Fibroblast of lung (primary cell): ENCODE measurements around the gene RNMT. TPM values are rescaled to one million over a fixed set of nuclear protein-coding genes. Genes with fewer than 3 reads are reported as not detected.
"Not testable (repeated sequence)": the region's sequence is repeated elsewhere in the genome, so short reads cannot be mapped to it uniquely, and the experiment has no call there.

Source experiments
- DNase-seq, 2 donors: peaks; one replicate each; pipeline versions ENCODE4 v3.0.0 to v3.0.0-alpha.2; 2010; ENCODE audit warnings: low read depth in 2 of 2
- H2AFZ ChIP-seq: 2 replicates; pipeline ENCODE4 v1.5.1; 2012; ENCODE audit warnings: low read length, control low read depth, inconsistent platforms
- H3K27ac ChIP-seq: 2 replicates; pipeline ENCODE4 v1.5.1; 2011; ENCODE audit warnings: low read length, control low read depth; ENCODE audit not compliant: insufficient read depth
- H3K27me3 ChIP-seq: 2 replicates; pipeline ENCODE4 v1.5.1; 2011; ENCODE audit warnings: mild to moderate bottlenecking, low read length; ENCODE audit not compliant: control insufficient read depth, insufficient read depth
- H3K36me3 ChIP-seq: 2 replicates; pipeline ENCODE4 v1.5.1; 2011; ENCODE audit warnings: low read length; ENCODE audit not compliant: control insufficient read depth, insufficient read depth
- H3K4me1 ChIP-seq: 2 replicates; pipeline ENCODE4 v1.5.1; 2011; ENCODE audit warnings: low read length; ENCODE audit not compliant: control insufficient read depth, insufficient read depth; ENCODE audit errors: extremely low read depth
- H3K4me2 ChIP-seq: 2 replicates; pipeline ENCODE4 v1.5.1; 2011; ENCODE audit warnings: low read length, control low read depth; ENCODE audit not compliant: insufficient read depth; ENCODE audit errors: extremely low read depth
- H3K4me3 ChIP-seq, 4 experiments: fragments of 200-600 bp in 1 of 4; sonication (generic) in 1 of 4; replicated peaks in 1 of 4; 2 replicates each; pipeline ENCODE4 v1.5.1; 2011 to 2016; ENCODE audit warnings: low read length in 4 of 4, low read depth in 3 of 4, mild to moderate bottlenecking in 3 of 4, control low read depth in 2 of 4, inconsistent platforms in 1 of 4, mixed read lengths in 1 of 4; ENCODE audit not compliant: insufficient read depth in 1 of 4; ENCODE audit errors: control extremely low read depth in 1 of 4
- H3K79me2 ChIP-seq: 2 replicates; pipeline ENCODE4 v1.5.1; 2012; ENCODE audit warnings: mild to moderate bottlenecking, low read length, inconsistent platforms; ENCODE audit not compliant: control insufficient read depth, insufficient read depth
- H3K9ac ChIP-seq: 2 replicates; pipeline ENCODE4 v1.5.1; 2011; ENCODE audit warnings: mild to moderate bottlenecking, low read length, control low read depth; ENCODE audit not compliant: insufficient read depth
- H3K9me3 ChIP-seq: 2 replicates; pipeline ENCODE4 v1.5.1; 2012; ENCODE audit warnings: low read depth, low read length; ENCODE audit not compliant: control insufficient read depth, insufficient read depth
- H4K20me1 ChIP-seq: 2 replicates; pipeline ENCODE4 v1.5.1; 2011; ENCODE audit warnings: low read length; ENCODE audit not compliant: control insufficient read depth, insufficient read depth; ENCODE audit errors: extremely low read depth
- EZH2 ChIP-seq: IDR thresholded peaks from 2 replicates; pipeline ENCODE4 v1.5.1; 2012; ENCODE audit warnings: low read length, control low read depth, mild to moderate bottlenecking; ENCODE audit errors: missing control alignments
- polyA plus RNA-seq, 2 donors: library from polyadenylated mRNA; depleted of rRNA in 1 of 2; stranded (reverse) in 1 of 2; unstranded in 1 of 2; fragments of >200 nt; gene quantifications; 2 replicates each; pipeline ENCODE4 v1.2.1, GENCODE V29; 2011 to 2012; ENCODE audit warnings: missing spikeins in 1 of 2
- total RNA-seq: library from RNA; depleted of rRNA; stranded (reverse); fragments of >200 nt; gene quantifications from 2 replicates; pipeline ENCODE4 v1.2.1, GENCODE V29; 2014
- TF ChIP-seq, protein P1 (sequence below), 2 donors: IDR thresholded peaks in 1 of 2; conservative IDR thresholded peaks in 1 of 2; 1 replicate in 1 of 2; 2 replicates in 1 of 2; pipeline ENCODE4 v1.5.1; 2011 to 2012; ENCODE audit warnings: low read length in 2 of 2, control low read depth in 1 of 2, inconsistent platforms in 1 of 2, low read depth in 1 of 2, mild to moderate bottlenecking in 1 of 2

RNMT gene
- total and polyA plus RNA-seq, 2 donors (not counting 1 experiment from before 2014, with no cell fraction given), result 17.2 to 18.2 TPM

DNA sequence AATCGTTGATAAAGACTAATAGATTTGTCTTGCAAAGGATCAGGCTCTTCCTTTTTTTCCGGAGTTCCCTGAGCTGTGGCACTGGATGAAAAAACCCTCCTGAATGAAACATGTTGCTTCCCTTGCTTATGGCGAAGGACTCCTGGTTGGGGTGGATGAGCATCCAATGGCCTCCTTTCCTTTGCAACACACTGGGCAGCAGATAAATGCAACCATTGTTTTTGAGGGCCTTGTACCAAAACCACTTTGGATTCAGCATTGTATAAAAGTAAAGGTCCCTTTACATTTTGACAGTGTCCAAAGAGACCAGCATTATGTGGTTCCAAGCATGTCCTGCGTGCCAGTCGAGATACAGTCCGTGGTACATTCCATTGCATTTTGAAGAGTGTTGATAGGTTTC, 44.8 kb upstream of the RNMT start:
- H3K27ac ChIP-seq, result no peak overlapping the region
- DNase-seq, result no peak
- no peaks in the 10 kb centered on the region for H3K27me3 ChIP-seq
- no peaks in the 10 kb centered on the region for H3K36me3 ChIP-seq
- H3K4me1 ChIP-seq, result no peaks in the 10 kb centered on the region
- H2AFZ ChIP-seq, result no peak overlapping the region
- no peak overlapping the region for H3K9ac ChIP-seq
- H3K79me2 ChIP-seq, result peaks cover 3% of the 10 kb centered on the region
- no peaks in the 10 kb centered on the region for H3K9me3 ChIP-seq
- H3K4me2 ChIP-seq, result no peak overlapping the region
- no peak overlapping the region for H3K4me3 ChIP-seq
- TF ChIP-seq, protein P1, sequence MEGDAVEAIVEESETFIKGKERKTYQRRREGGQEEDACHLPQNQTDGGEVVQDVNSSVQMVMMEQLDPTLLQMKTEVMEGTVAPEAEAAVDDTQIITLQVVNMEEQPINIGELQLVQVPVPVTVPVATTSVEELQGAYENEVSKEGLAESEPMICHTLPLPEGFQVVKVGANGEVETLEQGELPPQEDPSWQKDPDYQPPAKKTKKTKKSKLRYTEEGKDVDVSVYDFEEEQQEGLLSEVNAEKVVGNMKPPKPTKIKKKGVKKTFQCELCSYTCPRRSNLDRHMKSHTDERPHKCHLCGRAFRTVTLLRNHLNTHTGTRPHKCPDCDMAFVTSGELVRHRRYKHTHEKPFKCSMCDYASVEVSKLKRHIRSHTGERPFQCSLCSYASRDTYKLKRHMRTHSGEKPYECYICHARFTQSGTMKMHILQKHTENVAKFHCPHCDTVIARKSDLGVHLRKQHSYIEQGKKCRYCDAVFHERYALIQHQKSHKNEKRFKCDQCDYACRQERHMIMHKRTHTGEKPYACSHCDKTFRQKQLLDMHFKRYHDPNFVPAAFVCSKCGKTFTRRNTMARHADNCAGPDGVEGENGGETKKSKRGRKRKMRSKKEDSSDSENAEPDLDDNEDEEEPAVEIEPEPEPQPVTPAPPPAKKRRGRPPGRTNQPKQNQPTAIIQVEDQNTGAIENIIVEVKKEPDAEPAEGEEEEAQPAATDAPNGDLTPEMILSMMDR (conservative IDR thresholded peaks at IDR 0.05 in 1 of 2, IDR thresholded peaks at IDR 0.05 in 1 of 2; ENCODE audit: low read depth in 1 of 2, low read length in 2 of 2), result no peak
- no peak for TF ChIP-seq EZH2
- H4K20me1 ChIP-seq, result no peaks in the 10 kb centered on the region

DNA sequence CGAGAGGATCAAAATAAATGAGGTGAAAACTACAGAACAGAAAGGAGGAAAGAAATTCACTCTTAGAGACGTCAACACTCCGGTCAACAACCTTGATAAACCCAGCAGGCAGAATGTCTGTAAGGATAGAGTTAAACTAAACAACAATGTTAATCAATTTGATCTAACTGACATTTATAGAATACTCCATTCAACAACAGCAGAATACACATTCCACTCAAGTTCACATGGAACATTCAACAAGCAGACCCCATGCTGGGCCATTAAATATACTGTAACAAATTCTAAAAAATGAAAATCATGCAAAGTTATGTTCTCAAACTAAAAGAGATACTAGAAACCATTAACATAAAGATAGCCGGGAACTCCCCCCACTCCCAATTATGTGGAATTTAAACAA, 41.9 kb upstream of the RNMT start:
- no peak for TF ChIP-seq EZH2
- TF ChIP-seq, protein P1 (conservative IDR thresholded peaks at IDR 0.05 in 1 of 2, IDR thresholded peaks at IDR 0.05 in 1 of 2; ENCODE audit: low read depth in 1 of 2, low read length in 2 of 2), result no peak

DNA sequence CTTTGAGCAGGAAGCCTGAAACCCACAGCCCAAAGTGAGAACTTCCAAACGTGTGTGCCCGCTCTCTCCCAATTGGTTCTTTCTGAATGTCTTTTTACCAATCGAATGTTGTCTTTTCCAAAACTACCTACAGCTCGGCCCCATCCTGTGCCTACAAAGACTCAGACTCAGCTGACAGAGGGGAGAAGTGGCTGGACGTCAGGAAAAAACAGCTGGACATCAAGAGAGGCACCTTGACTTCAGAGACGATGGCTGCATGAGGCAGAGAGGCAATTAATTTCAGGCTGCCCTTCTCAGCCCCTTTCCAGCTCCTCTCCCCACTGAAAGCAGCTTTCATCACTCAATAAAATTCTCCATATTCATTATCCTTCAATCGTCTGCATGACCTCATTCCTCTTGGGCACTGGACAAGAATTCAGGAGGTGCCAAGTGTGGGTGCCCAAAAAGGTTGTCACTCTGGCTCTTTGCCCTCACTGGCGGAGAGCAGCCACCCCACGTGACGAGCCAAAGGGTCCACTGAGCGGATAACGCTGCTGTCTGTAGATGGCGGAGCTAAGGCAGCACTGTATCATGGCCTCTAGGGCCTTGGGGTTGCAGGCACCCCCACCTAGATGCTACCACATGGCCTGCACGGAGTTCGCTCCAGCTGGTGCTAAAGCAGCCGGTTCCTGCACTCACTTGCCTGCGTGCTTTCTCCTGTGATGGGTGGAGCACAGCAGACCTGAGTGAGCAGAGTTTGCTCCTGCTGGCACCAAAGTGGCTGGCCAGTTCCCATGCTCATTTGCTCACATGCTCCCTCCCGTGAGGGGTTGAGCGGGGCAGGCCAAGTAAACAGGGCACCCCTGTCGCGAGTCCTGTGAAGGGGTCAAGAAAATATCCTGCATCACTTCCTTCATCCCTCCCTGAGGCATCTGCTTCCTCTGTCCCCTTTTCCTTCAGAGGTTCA, 38.0 kb upstream of the RNMT start:
- Histone ChIP-seq H3K4me2 (no peak overlapping the region), H3K27ac (no peak overlapping the region), H3K36me3 (no peaks in the 10 kb centered on the region), H3K27me3 (no peaks in the 10 kb centered on the region), H3K4me3 (no peak overlapping the region), H3K9ac (no peak overlapping the region), H2AFZ (no peak overlapping the region), H3K4me1 (no peaks in the 10 kb centered on the region), H3K79me2 (peaks cover 9% of the 10 kb centered on the region), H4K20me1 (no peaks in the 10 kb centered on the region), H3K9me3 (no peaks in the 10 kb centered on the region)
- DNase-seq, result no peak
- TF ChIP-seq, protein P1 (conservative IDR thresholded peaks at IDR 0.05 in 1 of 2, IDR thresholded peaks at IDR 0.05 in 1 of 2; ENCODE audit: low read depth in 1 of 2, low read length in 2 of 2), result no peak
- TF ChIP-seq EZH2, result no peak

More for the DNA sequence above, 41.9 kb upstream of the RNMT start:
- Histone ChIP-seq H3K4me3 (no peak overlapping the region), H3K36me3 (no peaks in the 10 kb centered on the region), H2AFZ (no peak overlapping the region), H3K79me2 (peaks cover 11% of the 10 kb centered on the region), H3K9me3 (no peaks in the 10 kb centered on the region), H3K4me2 (no peak overlapping the region), H4K20me1 (no peaks in the 10 kb centered on the region), H3K4me1 (no peaks in the 10 kb centered on the region), H3K27me3 (no peaks in the 10 kb centered on the region), H3K27ac (no peak overlapping the region), H3K9ac (no peak overlapping the region)
- DNase-seq, result no peak

DNA sequence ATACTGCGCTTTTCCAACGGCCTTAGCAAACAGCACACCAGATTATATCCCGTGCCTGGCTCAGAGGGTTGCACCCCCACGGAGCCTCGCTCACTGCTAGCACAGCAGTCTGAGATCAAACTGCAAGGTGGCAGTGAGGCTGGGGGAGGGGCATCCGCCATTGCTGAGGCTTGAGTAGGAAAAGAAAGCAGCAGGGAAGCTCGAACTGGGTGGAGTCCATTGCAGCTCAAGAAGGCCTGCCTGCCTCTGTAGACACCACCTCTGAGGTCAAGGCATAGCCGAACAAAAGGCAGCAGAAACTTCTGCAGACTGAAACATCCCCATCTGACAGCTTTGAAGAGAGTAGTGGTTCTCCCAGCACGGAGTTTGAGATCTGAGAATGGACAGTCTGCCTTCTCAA, 36.4 kb upstream of the RNMT start:
- H2AFZ ChIP-seq, H3K79me2 ChIP-seq, H3K4me2 ChIP-seq, DNase-seq, H3K9me3 ChIP-seq, H3K36me3 ChIP-seq, H4K20me1 ChIP-seq, H3K27ac ChIP-seq, H3K9ac ChIP-seq, H3K27me3 ChIP-seq, H3K4me1 ChIP-seq, H3K4me3 ChIP-seq: not testable (repeated sequence)
